Neural progenitor cell (in vitro differentiated cells): ENCODE results near the gene AP4B1. TPM values are rescaled to one million over a fixed set of nuclear protein-coding genes. Genes with fewer than 3 reads are reported as not detected.

Source experiments
- DNase-seq: peaks from one replicate; pipeline ENCODE4 v3.0.0-alpha.2; 2016; ENCODE audit warnings: low spot score
- H2AFZ ChIP-seq: fragments of 200-600 bp; sonication (generic); replicated peaks from 2 replicates; pipeline ENCODE4 v1.6.1; 2016; ENCODE audit warnings: antibody characterized with exemption
- H3F3A ChIP-seq: fragments of 200-600 bp; sonication (generic); 2 replicates; pipeline ENCODE4 v1.6.1; 2016; ENCODE audit warnings: antibody characterized with exemption, low read depth
- H3K27ac ChIP-seq: fragments of 200-600 bp; sonication (generic); 2 replicates; pipeline ENCODE4 v1.5.1; 2016; ENCODE audit warnings: mild to moderate bottlenecking
- H3K27me3 ChIP-seq: fragments of 200-600 bp; sonication (generic); 2 replicates; pipeline ENCODE4 v1.6.1; 2016; ENCODE audit warnings: mild to moderate bottlenecking, moderate library complexity
- H3K36me3 ChIP-seq: fragments of 200-600 bp; sonication (generic); 2 replicates; pipeline ENCODE4 v1.5.1; 2016
- H3K4me1 ChIP-seq: fragments of 200-600 bp; sonication (generic); 2 replicates; pipeline ENCODE4 v1.6.1; 2016; ENCODE audit warnings: mixed run types
- H3K4me2 ChIP-seq: fragments of 200-600 bp; sonication (generic); 2 replicates; pipeline ENCODE4 v1.6.1; 2016
- H3K4me3 ChIP-seq: fragments of 200-600 bp; sonication (generic); 2 replicates; pipeline ENCODE4 v1.5.1; 2016
- H3K79me2 ChIP-seq: fragments of 200-600 bp; sonication (generic); 2 replicates; pipeline ENCODE4 v1.6.1; 2016; ENCODE audit warnings: low read depth
- H3K9ac ChIP-seq: fragments of 200-600 bp; sonication (generic); 2 replicates; pipeline ENCODE4 v1.6.1; 2016
- H3K9me3 ChIP-seq: fragments of 200-600 bp; sonication (generic); 2 replicates; pipeline ENCODE4 v1.5.1; 2016; ENCODE audit warnings: low read depth
- H4K20me1 ChIP-seq: fragments of 200-600 bp; sonication (generic); 2 replicates; pipeline ENCODE4 v1.6.1; 2016; ENCODE audit warnings: low read depth
- H3K27ac Mint-ChIP-seq: 3 replicates; pipeline ENCODE4 v1.8.0; 2021; ENCODE audit warnings: mixed read lengths
- H3K27me3 Mint-ChIP-seq: 2 replicates; pipeline ENCODE4 v1.8.0; 2022; ENCODE audit warnings: low read depth, mild to moderate bottlenecking, inconsistent platforms, moderate library complexity, mixed read lengths; ENCODE audit not compliant: insufficient read depth
- H3K36me3 Mint-ChIP-seq: 3 replicates; pipeline ENCODE4 v1.8.0; 2021; ENCODE audit warnings: mixed read lengths
- H3K4me1 Mint-ChIP-seq: 3 replicates; pipeline ENCODE4 v1.8.0; 2021; ENCODE audit warnings: mixed read lengths
- H3K4me3 Mint-ChIP-seq: 3 replicates; pipeline ENCODE4 v1.8.0; 2021; ENCODE audit warnings: mild to moderate bottlenecking, moderate library complexity, mixed read lengths
- H3K9me3 Mint-ChIP-seq: 3 replicates; pipeline ENCODE4 v1.8.0; 2020; ENCODE audit warnings: mixed read lengths
- EZH2 ChIP-seq: fragments of 200-600 bp; sonication (generic); IDR thresholded peaks from 2 replicates; pipeline ENCODE4 v1.6.1; 2017; ENCODE audit warnings: antibody characterized with exemption, mild to moderate bottlenecking, moderate library complexity
- EZH2phosphoT487 ChIP-seq: fragments of 200-600 bp; sonication (generic); IDR thresholded peaks from 2 replicates; pipeline ENCODE4 v1.6.1; 2017; ENCODE audit warnings: antibody characterized with exemption
- total RNA-seq: library from RNA; depleted of rRNA; stranded (reverse); fragments of >200 nt; gene quantifications from 2 replicates; pipeline ENCODE4 v1.2.3, GENCODE V29; 2015; ENCODE audit warnings: low replicate concordance
- TF ChIP-seq, protein P1 (sequence below): fragments of 200-600 bp; sonication (generic); IDR thresholded peaks from 2 replicates; pipeline ENCODE4 v1.5.1; 2017; ENCODE audit warnings: antibody characterized with exemption, mild to moderate bottlenecking

AP4B1 gene
- total RNA-seq, 1 donor from 2014 or later, result 27.7 TPM

DNA sequence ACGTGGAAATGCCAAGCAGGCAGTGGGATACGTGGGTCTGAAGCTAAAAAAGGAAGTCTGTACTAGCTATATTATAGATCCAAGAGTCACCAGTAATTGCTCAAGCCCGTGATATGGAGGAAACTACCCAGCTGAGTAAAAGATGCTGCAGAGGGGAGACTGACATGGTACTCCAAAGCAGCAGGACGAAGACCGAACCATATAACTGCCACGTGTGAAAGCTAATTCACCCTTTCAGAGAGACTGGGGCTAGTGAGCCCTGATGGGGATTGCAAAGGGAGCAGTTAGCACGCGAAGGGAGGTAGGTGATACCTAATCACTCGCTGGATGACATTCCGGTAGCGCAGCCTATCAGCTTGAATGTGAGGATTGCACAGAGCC, 316 bp downstream of the AP4B1 start:
- Histone ChIP-seq H2AFZ (peak overlapping the region; percentile 93), H3K4me2 (peak overlapping the region; percentile 77), H3F3A (peaks cover 17% of the 10 kb centered on the region), H3K4me1 (peaks cover 9% of the 10 kb centered on the region), H3K9me3 (no peaks in the 10 kb centered on the region), H3K36me3 (no peaks in the 10 kb centered on the region), H3K27me3 (no peaks in the 10 kb centered on the region), H3K27ac (peak overlapping the region; percentile 46), H3K79me2 (peaks cover 27% of the 10 kb centered on the region), H3K9ac (peak overlapping the region; percentile 0), H4K20me1 (no peaks in the 10 kb centered on the region), H3K4me3 (peak overlapping the region; percentile 78)
- Mint-ChIP-seq H3K27me3 (peaks cover 6% of the 10 kb centered on the region), H3K4me3 (peak overlapping the region; percentile 97), H3K36me3 (peaks cover 7% of the 10 kb centered on the region), H3K27ac (peak overlapping the region; percentile 34), H3K9me3 (no peaks in the 10 kb centered on the region), H3K4me1 (peaks cover 19% of the 10 kb centered on the region)
- TF ChIP-seq EZH2phosphoT487, result no peak
- no peak for TF ChIP-seq EZH2
- TF ChIP-seq, protein P1, sequence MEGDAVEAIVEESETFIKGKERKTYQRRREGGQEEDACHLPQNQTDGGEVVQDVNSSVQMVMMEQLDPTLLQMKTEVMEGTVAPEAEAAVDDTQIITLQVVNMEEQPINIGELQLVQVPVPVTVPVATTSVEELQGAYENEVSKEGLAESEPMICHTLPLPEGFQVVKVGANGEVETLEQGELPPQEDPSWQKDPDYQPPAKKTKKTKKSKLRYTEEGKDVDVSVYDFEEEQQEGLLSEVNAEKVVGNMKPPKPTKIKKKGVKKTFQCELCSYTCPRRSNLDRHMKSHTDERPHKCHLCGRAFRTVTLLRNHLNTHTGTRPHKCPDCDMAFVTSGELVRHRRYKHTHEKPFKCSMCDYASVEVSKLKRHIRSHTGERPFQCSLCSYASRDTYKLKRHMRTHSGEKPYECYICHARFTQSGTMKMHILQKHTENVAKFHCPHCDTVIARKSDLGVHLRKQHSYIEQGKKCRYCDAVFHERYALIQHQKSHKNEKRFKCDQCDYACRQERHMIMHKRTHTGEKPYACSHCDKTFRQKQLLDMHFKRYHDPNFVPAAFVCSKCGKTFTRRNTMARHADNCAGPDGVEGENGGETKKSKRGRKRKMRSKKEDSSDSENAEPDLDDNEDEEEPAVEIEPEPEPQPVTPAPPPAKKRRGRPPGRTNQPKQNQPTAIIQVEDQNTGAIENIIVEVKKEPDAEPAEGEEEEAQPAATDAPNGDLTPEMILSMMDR, result no peak
- DNase-seq, result peak; percentile 78

DNA sequence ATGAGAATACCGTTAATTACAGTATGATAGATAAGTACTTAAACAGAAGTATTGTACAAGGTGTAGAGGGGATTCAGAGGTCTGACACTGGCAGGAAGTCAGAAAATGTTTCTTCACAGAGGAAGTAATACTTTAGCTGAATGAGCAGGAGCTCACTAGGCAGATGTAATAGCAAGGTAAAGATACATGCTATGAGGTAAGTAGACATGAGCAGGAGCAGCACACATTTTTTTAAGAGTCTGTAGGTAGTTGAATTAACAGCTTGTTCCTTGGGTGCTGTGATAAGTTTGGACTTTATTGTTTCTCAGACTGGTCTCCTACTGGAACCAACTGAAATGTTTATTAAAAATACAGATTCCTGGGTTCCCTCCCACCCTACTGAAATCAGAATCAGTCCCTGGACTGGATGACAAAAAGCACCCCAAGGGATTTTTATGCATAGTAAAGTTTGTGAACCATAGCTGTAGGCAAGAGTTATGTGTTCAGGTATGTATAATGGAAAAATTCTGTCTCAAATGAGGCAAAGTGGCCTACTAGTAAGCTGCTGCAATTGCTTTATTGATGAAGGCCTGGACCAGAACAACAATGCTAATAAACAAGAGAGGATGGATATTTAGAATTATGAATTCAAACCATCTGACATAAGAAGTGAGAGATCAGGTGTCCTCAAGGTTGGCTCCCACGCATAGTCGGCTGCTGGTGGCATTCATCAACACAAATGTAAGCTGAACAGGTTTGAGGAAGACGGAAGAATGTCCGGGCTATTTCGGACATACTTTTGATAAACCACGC, 902 bp downstream of the AP4B1 start:
- H3K9me3 Mint-ChIP-seq, result no peaks in the 10 kb centered on the region
- Histone ChIP-seq H3K4me2 (peak overlapping the region; percentile 77), H3K4me1 (peaks cover 9% of the 10 kb centered on the region), H3K79me2 (peaks cover 27% of the 10 kb centered on the region), H3K4me3 (peak overlapping the region; percentile 78), H2AFZ (peak overlapping the region; percentile 93), H3K27me3 (no peaks in the 10 kb centered on the region), H3K27ac (no peak overlapping the region), H3K36me3 (no peaks in the 10 kb centered on the region), H3K9ac (no peak overlapping the region), H3F3A (peaks cover 17% of the 10 kb centered on the region), H4K20me1 (no peaks in the 10 kb centered on the region), H3K9me3 (no peaks in the 10 kb centered on the region)
- TF ChIP-seq, protein P1, result no peak
- TF ChIP-seq EZH2 (no peak), EZH2phosphoT487 (no peak)
- peaks cover 19% of the 10 kb centered on the region for H3K4me1 Mint-ChIP-seq
- peak overlapping the region; percentile 8 for H3K27ac Mint-ChIP-seq
- peak overlapping the region; percentile 97 for H3K4me3 Mint-ChIP-seq
- peaks cover 5% of the 10 kb centered on the region for H3K27me3 Mint-ChIP-seq
- DNase-seq, result no peak
- H3K36me3 Mint-ChIP-seq, result peaks cover 6% of the 10 kb centered on the region

DNA sequence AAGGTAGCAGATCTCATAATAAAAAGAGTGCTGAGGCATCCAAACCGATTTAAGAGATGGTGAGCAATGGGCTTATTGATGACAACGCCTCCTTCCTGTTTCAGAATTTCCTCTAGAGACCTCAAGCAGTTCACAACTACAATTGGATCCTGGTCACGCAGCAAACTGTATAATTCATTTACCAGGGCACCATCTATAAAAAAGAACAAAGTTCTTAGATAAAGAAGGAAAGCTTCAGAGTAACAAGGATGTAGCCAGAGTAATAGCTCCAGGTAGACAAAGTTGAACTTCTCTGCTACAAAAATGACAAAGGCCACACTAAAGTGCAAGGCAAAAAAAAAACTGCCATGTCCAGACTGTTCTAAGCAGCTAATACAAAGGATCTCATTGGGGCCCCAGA, 3.4 kb downstream of the AP4B1 start:
- Mint-ChIP-seq H3K9me3 (no peaks in the 10 kb centered on the region), H3K27ac (no peak overlapping the region), H3K4me3 (no peak overlapping the region), H3K4me1 (peaks cover 11% of the 10 kb centered on the region), H3K36me3 (peaks cover 10% of the 10 kb centered on the region), H3K27me3 (peaks cover 6% of the 10 kb centered on the region)
- no peak overlapping the region for H2AFZ ChIP-seq
- peaks cover 21% of the 10 kb centered on the region for H3K79me2 ChIP-seq
- H3K4me2 ChIP-seq, result no peak overlapping the region
- no peak for DNase-seq
- TF ChIP-seq EZH2phosphoT487, result no peak
- no peak for TF ChIP-seq EZH2
- TF ChIP-seq, protein P1, result no peak
- no peak overlapping the region for H3K27ac ChIP-seq
- H3K4me3 ChIP-seq, result no peak overlapping the region
- H3K36me3 ChIP-seq, result no peaks in the 10 kb centered on the region
- H3K9ac ChIP-seq, result no peak overlapping the region
- H3F3A ChIP-seq, result peaks cover 17% of the 10 kb centered on the region
- no peaks in the 10 kb centered on the region for H3K9me3 ChIP-seq
- H3K27me3 ChIP-seq, result no peaks in the 10 kb centered on the region
- peaks cover 9% of the 10 kb centered on the region for H3K4me1 ChIP-seq
- H4K20me1 ChIP-seq, result no peaks in the 10 kb centered on the region
